Keratinocyte (primary cell): ENCODE measurements around the gene POLR2B. TPM values are rescaled to one million over a fixed set of nuclear protein-coding genes. Genes with fewer than 3 reads are reported as not detected.
A peak's percentile ranks its signal among the peaks of the same experiment; 100 is the strongest.

Experiments used
- DNase-seq: peaks from one replicate; pipeline ENCODE4 v3.0.0-alpha.2; 2011; ENCODE audit warnings: low read depth, missing footprints, low spot score
- FAIRE-seq: peaks from 2 replicates; lab custom pipeline; 2011; peaks lifted over from hg19 to GRCh38; lab: Jason Lieb, UNC
- H2AFZ ChIP-seq: 2 replicates; pipeline ENCODE4 v1.6.0; 2012; ENCODE audit warnings: low read length, control low read depth, inconsistent platforms; ENCODE audit not compliant: control insufficient read depth
- H3K27ac ChIP-seq: 2 replicates; pipeline ENCODE4 v1.5.1; 2011; ENCODE audit warnings: low read length; ENCODE audit not compliant: control insufficient read depth, insufficient read depth
- H3K27me3 ChIP-seq: 3 replicates; pipeline ENCODE4 v1.6.0; 2011; ENCODE audit warnings: low read length; ENCODE audit not compliant: control insufficient read depth, insufficient read depth; ENCODE audit errors: extremely low read depth
- H3K36me3 ChIP-seq, 2 experiments: 2 replicates in 1 of 2; 3 replicates in 1 of 2; pipeline ENCODE4 v1.5.1; 2011; ENCODE audit warnings: low read length in 2 of 2, mild to moderate bottlenecking in 1 of 2; ENCODE audit not compliant: control insufficient read depth in 2 of 2, insufficient read depth in 2 of 2; ENCODE audit errors: extremely low read depth in 1 of 2
- H3K4me1 ChIP-seq: 3 replicates; pipeline ENCODE4 v1.5.1; 2011; ENCODE audit warnings: low read length; ENCODE audit not compliant: control insufficient read depth, insufficient read depth; ENCODE audit errors: extremely low read depth
- H3K4me2 ChIP-seq: 3 replicates; pipeline ENCODE4 v1.6.0; 2011; ENCODE audit warnings: low read depth, low read length; ENCODE audit not compliant: control insufficient read depth, insufficient read depth; ENCODE audit errors: extremely low read depth
- H3K4me3 ChIP-seq, 3 experiments: fragments of 200-600 bp in 1 of 3; sonication (generic) in 1 of 3; 2 replicates in 2 of 3; 3 replicates in 1 of 3; pipeline ENCODE4 v1.5.1; 2011 to 2016; ENCODE audit warnings: low read length in 3 of 3, mild to moderate bottlenecking in 3 of 3, control low read depth in 2 of 3, inconsistent platforms in 1 of 3, low read depth in 1 of 3, mixed read lengths in 1 of 3, mixed run types in 1 of 3, moderate library complexity in 1 of 3; ENCODE audit not compliant: control insufficient read depth in 2 of 3, insufficient read depth in 2 of 3; ENCODE audit errors: extremely low read depth in 1 of 3
- H3K79me2 ChIP-seq: 2 replicates; pipeline ENCODE4 v1.6.0; 2012; ENCODE audit warnings: low read length; ENCODE audit not compliant: control insufficient read depth, insufficient read depth
- H3K9ac ChIP-seq: 3 replicates; pipeline ENCODE4 v1.6.0; 2011; ENCODE audit warnings: low read length; ENCODE audit not compliant: control insufficient read depth, insufficient read depth; ENCODE audit errors: extremely low read depth
- H3K9me1 ChIP-seq: 3 replicates; pipeline ENCODE4 v1.6.0; 2011; ENCODE audit warnings: low read length; ENCODE audit not compliant: control insufficient read depth, insufficient read depth; ENCODE audit errors: extremely low read depth
- H3K9me3 ChIP-seq: 2 replicates; pipeline ENCODE4 v1.5.1; 2012; ENCODE audit warnings: low read depth, low read length; ENCODE audit not compliant: control insufficient read depth
- H4K20me1 ChIP-seq: 3 replicates; pipeline ENCODE4 v1.6.0; 2011; ENCODE audit warnings: low read length; ENCODE audit not compliant: control insufficient read depth, insufficient read depth; ENCODE audit errors: extremely low read depth
- CTCF ChIP-seq, 3 experiments: IDR thresholded peaks in 1 of 3; conservative IDR thresholded peaks in 1 of 3; optimal IDR thresholded peaks in 1 of 3; 2 replicates in 2 of 3; 3 replicates in 1 of 3; pipeline versions ENCODE3 to v1.5.1; 2011; ENCODE audit warnings: low read length in 3 of 3, mild to moderate bottlenecking in 3 of 3, moderate library complexity in 2 of 3, control low read depth in 1 of 3, inconsistent platforms in 1 of 3; ENCODE audit not compliant: insufficient read depth in 2 of 3; ENCODE audit errors: extremely low read depth in 1 of 3
- EZH2 ChIP-seq: IDR thresholded peaks from one replicate; pipeline ENCODE4 v1.6.1; 2012; ENCODE audit warnings: inconsistent platforms, mild to moderate bottlenecking, low read length, moderate library complexity
- dilution Hi-C: fragments of 300-500 bp; cut with MboI; formaldehyde crosslinking; loops from one replicate; pipeline ENCODE4 v1.7.0; 2020; ENCODE audit warnings: low sequenced_read_pairs; ENCODE audit not compliant: extremely low pct_ligation_motif_present
- polyA minus RNA-seq, 3 experiments: library from RNA; depleted of rRNA, polyadenylated mRNA; stranded (reverse); fragments of >200 nt; gene quantifications; 1 replicate in 1 of 3; 2 replicates in 1 of 3; 3 replicates in 1 of 3; pipeline ENCODE4 v1.2.3, GENCODE V29; 2011
- polyA plus RNA-seq, 5 experiments: library from polyadenylated mRNA; depleted of rRNA in 3 of 5; stranded (reverse) in 3 of 5; stranded (forward) in 1 of 5; unstranded in 1 of 5; fragments of >200 nt; gene quantifications; 1 replicate in 1 of 5; 2 replicates in 3 of 5; 3 replicates in 1 of 5; pipeline versions ENCODE4 v1.2.1 to v1.2.3, GENCODE V29; 2011 to 2012; ENCODE audit warnings: missing spikeins in 2 of 5, low read depth in 1 of 5, low replicate concordance in 1 of 5

Gene POLR2B
- polyA plus RNA-seq, result 86.7 to 153 TPM (median 110 TPM) in 3 replicates
- 293 TPM for polyA plus RNA-seq (2011; ENCODE audit: low read depth)
- polyA plus RNA-seq (2011; cell fraction: cytosol; rRNA removed), result 43.1 and 82.7 TPM in 2 replicates
- polyA plus RNA-seq (2011; cell fraction: nucleus; rRNA removed), result 180 and 261 TPM in 2 replicates
- polyA plus RNA-seq (2012; ENCODE audit: low replicate concordance), result 67.3 and 87.7 TPM in 2 replicates
- 28.8 to 128 TPM (median 69.8 TPM) in 3 replicates for polyA minus RNA-seq
- 43.2 TPM for polyA minus RNA-seq (2011; cell fraction: cytosol; rRNA and poly(A)+ RNA removed)
- polyA minus RNA-seq (2011; cell fraction: nucleus; rRNA and poly(A)+ RNA removed), result 75.8 and 129 TPM in 2 replicates

- no peaks in the 10 kb centered on the region for H3K9me3 ChIP-seq
- H3K27me3 ChIP-seq, result no peaks in the 10 kb centered on the region
- no peaks in the 10 kb centered on the region for H3K9me1 ChIP-seq
- peaks cover 2 to 4% of the 10 kb centered on the region in 2 experiments for H3K36me3 ChIP-seq
- H3K27ac ChIP-seq, result peak within 1 kb of the TSS; percentile 90
- TF ChIP-seq CTCF (optimal IDR thresholded peaks at IDR 0.05 in 1 of 3, IDR thresholded peaks at IDR 0.05 in 1 of 3, conservative IDR thresholded peaks at IDR 0.05 in 1 of 3; ENCODE audit: extremely low read depth in 1 of 3, insufficient read depth in 2 of 3, low read length in 3 of 3) (no peak), EZH2 (no peak)
- peak within 1 kb of the TSS; percentile 86 to 99 (median 97) for H3K4me3 ChIP-seq
- FAIRE-seq, result peak; percentile 76
- peak within 1 kb of the TSS; percentile 82 for H2AFZ ChIP-seq
- dilution Hi-C loops, result no loop called here
- peak within 1 kb of the TSS; percentile 98 for H3K9ac ChIP-seq
- peak within 1 kb of the TSS; percentile 79 for H3K4me2 ChIP-seq
- peaks cover 6% of the 10 kb centered on the region for H4K20me1 ChIP-seq
- H3K79me2 ChIP-seq, result peaks cover 86% of the 10 kb centered on the region
- DNase-seq, result peak; percentile 60
- H3K4me1 ChIP-seq, result peaks cover 20% of the 10 kb centered on the region
Observed at GRCh38 chr4:56978750-56979303, at the start of gene POLR2B. Gene POLR2B, plus strand, starts transcription at chr4:56978896. Its CDS starts 90 bp downstream, at chr4:56978986.

- FAIRE-seq, result no peak
- dilution Hi-C loops, result no loop called here
- H3K79me2 ChIP-seq, result peaks cover 3% of the 10 kb centered on the region
Observed at GRCh38 chr4:56930638-56931037, 48.1 kb upstream of the POLR2B start.

More at GRCh38 chr4:56930638-56931037, 48.1 kb upstream of the POLR2B start:
- no peak overlapping the region for H3K9ac ChIP-seq
- H3K4me2 ChIP-seq, result no peak overlapping the region
- H3K36me3 ChIP-seq, result peaks cover 7 to 10% of the 10 kb centered on the region in 2 experiments
- no peaks in the 10 kb centered on the region for H3K27me3 ChIP-seq
- DNase-seq, result no peak
- H4K20me1 ChIP-seq, result no peaks in the 10 kb centered on the region
- H3K4me1 ChIP-seq, result no peaks in the 10 kb centered on the region
- no peak overlapping the region for H3K27ac ChIP-seq
- H2AFZ ChIP-seq, result no peak overlapping the region
- TF ChIP-seq EZH2, result no peak
- TF ChIP-seq CTCF (optimal IDR thresholded peaks at IDR 0.05 in 1 of 3, IDR thresholded peaks at IDR 0.05 in 1 of 3, conservative IDR thresholded peaks at IDR 0.05 in 1 of 3; ENCODE audit: extremely low read depth in 1 of 3, insufficient read depth in 2 of 3, low read length in 3 of 3), result no peak
- no peak overlapping the region for H3K4me3 ChIP-seq
- no peaks in the 10 kb centered on the region for H3K9me1 ChIP-seq
- H3K9me3 ChIP-seq, result no peaks in the 10 kb centered on the region
